ACC112 (cell line): ENCODE data around the gene C2orf81.

Experiments used
- H2AFZ ChIP-seq: fragments of 200-600 bp; sonication (generic); one replicate; pipeline ENCODE4 v1.6.0; 2017; ENCODE audit warnings: antibody characterized with exemption, low read length; ENCODE audit not compliant: unreplicated experiment
- H3K27ac ChIP-seq: fragments of 200-600 bp; sonication (generic); 2 replicates; pipeline ENCODE4 v1.5.1; 2014; ENCODE audit warnings: low read depth, mild to moderate bottlenecking, antibody characterized with exemption, low read length, moderate library complexity
- H3K27me3 ChIP-seq: fragments of 200-600 bp; sonication (generic); 2 replicates; pipeline ENCODE4 v1.6.1; 2014; ENCODE audit warnings: mild to moderate bottlenecking, antibody characterized with exemption, low read length, moderate library complexity, mixed read lengths; ENCODE audit not compliant: insufficient read depth
- H3K36me3 ChIP-seq: fragments of 200-600 bp; sonication (generic); 2 replicates; pipeline ENCODE4 v1.6.1; 2016; ENCODE audit warnings: mild to moderate bottlenecking, antibody characterized with exemption, low read length, moderate library complexity, mixed read lengths; ENCODE audit not compliant: insufficient read depth
- H3K4me1 ChIP-seq: fragments of 200-600 bp; sonication (generic); one replicate; pipeline ENCODE4 v1.6.1; 2016; ENCODE audit warnings: low read length, mixed read lengths; ENCODE audit not compliant: insufficient read depth, unreplicated experiment, control insufficient read depth
- H3K4me3 ChIP-seq: fragments of 200-600 bp; sonication (generic); 2 replicates; pipeline ENCODE4 v1.5.1; 2014; ENCODE audit warnings: mild to moderate bottlenecking, low read depth, low read length
- H3K79me2 ChIP-seq: fragments of 200-600 bp; sonication (generic); one replicate; pipeline ENCODE4 v1.6.0; 2016; ENCODE audit warnings: low read length; ENCODE audit not compliant: control insufficient read depth, unreplicated experiment, insufficient read depth

C2orf81 gene

GRCh38 chr2:74373221-74373676 lies 48.2 kb downstream of the C2orf81 start:
- H3K36me3 ChIP-seq = peaks cover 18% of the 10 kb centered on the region; the same call in 1 of the 2 replicates
- peaks cover 16% of the 10 kb centered on the region for H3K79me2 ChIP-seq
- H3K4me3 ChIP-seq = 0 out of 2 replicates have a peak overlapping the region, but pooled peaks have one; percentile 44
- no peak overlapping the region for H3K27ac ChIP-seq
- no peak overlapping the region for H2AFZ ChIP-seq
- no peaks in the 10 kb centered on the region for H3K27me3 ChIP-seq
- peaks cover 21% of the 10 kb centered on the region for H3K4me1 ChIP-seq

DNA sequence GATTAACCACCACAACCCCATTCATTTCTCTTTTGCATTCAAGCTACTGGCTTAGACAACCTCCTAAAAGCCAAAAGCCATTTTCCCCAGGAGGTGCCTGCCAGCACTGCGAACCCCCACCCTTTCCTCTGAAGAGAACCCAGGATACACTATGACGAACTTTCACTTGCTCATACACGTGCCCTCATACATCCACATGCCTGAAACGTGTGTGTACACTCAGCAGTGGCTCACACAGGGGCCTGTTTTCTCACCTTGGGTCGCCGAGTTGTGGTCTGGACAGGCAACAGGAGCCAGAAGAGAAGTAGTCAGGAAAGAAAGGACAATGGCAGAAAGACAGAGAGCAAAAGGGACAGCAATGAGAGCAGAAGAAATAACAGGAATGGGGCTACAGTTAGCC lies 48.7 kb downstream of the C2orf81 start:
- H3K36me3 ChIP-seq = peaks cover 18% of the 10 kb centered on the region; the same call in 1 of the 2 replicates
- H3K27ac ChIP-seq = no peak overlapping the region
- peaks cover 21% of the 10 kb centered on the region for H3K4me1 ChIP-seq
- no peaks in the 10 kb centered on the region for H3K27me3 ChIP-seq
- no peak overlapping the region for H3K4me3 ChIP-seq
- no peak overlapping the region for H2AFZ ChIP-seq
- H3K79me2 ChIP-seq = peaks cover 14% of the 10 kb centered on the region

GRCh38 chr2:74371421-74371820 lies 50.0 kb downstream of the C2orf81 start:
- no peaks in the 10 kb centered on the region for H3K27me3 ChIP-seq
- H3K4me1 ChIP-seq = peaks cover 21% of the 10 kb centered on the region
- no peak overlapping the region for H2AFZ ChIP-seq
- no peak overlapping the region for H3K4me3 ChIP-seq
- peaks cover 19% of the 10 kb centered on the region; the same call in 1 of the 2 replicates for H3K36me3 ChIP-seq
- H3K27ac ChIP-seq = no peak overlapping the region
- peaks cover 10% of the 10 kb centered on the region for H3K79me2 ChIP-seq

- no peak overlapping the region for H2AFZ ChIP-seq
- H3K4me1 ChIP-seq = peaks cover 21% of the 10 kb centered on the region
- H3K36me3 ChIP-seq = peaks cover 24% of the 10 kb centered on the region; the same call in 1 of the 2 replicates
- H3K27ac ChIP-seq = no peak overlapping the region
- H3K27me3 ChIP-seq = no peaks in the 10 kb centered on the region
- H3K79me2 ChIP-seq = peaks cover 10% of the 10 kb centered on the region
- H3K4me3 ChIP-seq = no peak overlapping the region
Measured at GRCh38 chr2:74369976-74370375, 51.4 kb downstream of the C2orf81 start.

GRCh38 chr2:74368499-74368898 lies 52.9 kb downstream of the C2orf81 start:
- peaks cover 31% of the 10 kb centered on the region; the same call in 1 of the 2 replicates for H3K36me3 ChIP-seq
- H3K79me2 ChIP-seq = peaks cover 10% of the 10 kb centered on the region
- H3K4me1 ChIP-seq = peaks cover 12% of the 10 kb centered on the region
- H2AFZ ChIP-seq = no peak overlapping the region
- no peaks in the 10 kb centered on the region for H3K27me3 ChIP-seq
- H3K27ac ChIP-seq = no peak overlapping the region
- H3K4me3 ChIP-seq = no peak overlapping the region

GRCh38 chr2:74367789-74368188 lies 53.6 kb downstream of the C2orf81 start:
- no peak overlapping the region for H2AFZ ChIP-seq
- H3K27me3 ChIP-seq = no peaks in the 10 kb centered on the region
- no peak overlapping the region for H3K27ac ChIP-seq
- peaks cover 31% of the 10 kb centered on the region; the same call in 1 of the 2 replicates for H3K36me3 ChIP-seq
- H3K4me3 ChIP-seq = no peak overlapping the region
- peaks cover 3% of the 10 kb centered on the region for H3K79me2 ChIP-seq
- peaks cover 5% of the 10 kb centered on the region for H3K4me1 ChIP-seq

DNA sequence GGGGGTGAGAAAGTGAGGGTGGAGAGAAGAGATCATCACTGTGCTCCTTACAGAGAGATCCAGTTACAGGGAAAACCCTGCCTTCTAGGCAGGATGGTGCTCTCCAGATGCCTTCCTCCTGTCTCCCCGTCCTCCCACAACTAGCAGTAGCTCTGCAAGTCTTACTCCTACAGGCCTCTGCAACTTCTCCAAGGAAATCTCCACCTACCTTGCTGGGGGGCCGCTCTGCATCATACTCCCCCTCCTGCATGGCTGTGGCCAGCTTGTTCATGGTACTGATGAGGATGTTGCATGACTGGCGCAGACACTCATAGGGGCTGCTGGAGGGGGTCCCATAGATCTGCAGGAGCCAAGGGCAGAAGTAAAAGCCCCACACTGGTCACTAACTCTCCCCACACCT lies 55.4 kb downstream of the C2orf81 start:
- Histone ChIP-seq H3K27me3 (no peaks in the 10 kb centered on the region), H3K36me3 (peaks cover 27% of the 10 kb centered on the region; the same call in 1 of the 2 replicates), H3K27ac (no peak overlapping the region), H3K79me2 (no peaks in the 10 kb centered on the region), H3K4me1 (no peaks in the 10 kb centered on the region), H3K4me3 (no peak overlapping the region), H2AFZ (no peak overlapping the region)

- no peak overlapping the region for H3K4me3 ChIP-seq
- peaks cover 19% of the 10 kb centered on the region; the same call in 1 of the 2 replicates for H3K36me3 ChIP-seq
Measured at GRCh38 chr2:74364533-74365505, 56.6 kb downstream of the C2orf81 start.

More at GRCh38 chr2:74364533-74365505, 56.6 kb downstream of the C2orf81 start:
- no peaks in the 10 kb centered on the region for H3K27me3 ChIP-seq
- no peak overlapping the region for H3K27ac ChIP-seq
- no peak overlapping the region for H2AFZ ChIP-seq
- no peaks in the 10 kb centered on the region for H3K79me2 ChIP-seq
- no peaks in the 10 kb centered on the region for H3K4me1 ChIP-seq
